Smooth muscle cell (in vitro differentiated cells): ENCODE measurements around the gene LBR. TPM values are rescaled to one million over a fixed set of nuclear protein-coding genes. Genes with fewer than 3 reads are reported as not detected.

Source experiments
- DNase-seq: peaks from one replicate; lab custom pipeline; 2025; ENCODE audit not compliant: unreplicated experiment; lab: John Stamatoyannopoulos, UW
- H2AFZ ChIP-seq: fragments of 200-600 bp; sonication (generic); 2 replicates; pipeline ENCODE4 v1.6.0; 2016; ENCODE audit warnings: antibody characterized with exemption, low read depth, mild to moderate bottlenecking
- H3F3A ChIP-seq: fragments of 200-600 bp; sonication (generic); 2 replicates; pipeline ENCODE4 v1.6.0; 2017; ENCODE audit warnings: antibody characterized with exemption, low read depth
- H3K27ac ChIP-seq: fragments of 200-600 bp; sonication (generic); 2 replicates; pipeline ENCODE4 v1.5.1; 2016; ENCODE audit warnings: low read depth, mild to moderate bottlenecking
- H3K27me3 ChIP-seq: fragments of 200-600 bp; sonication (generic); 2 replicates; pipeline ENCODE4 v1.6.1; 2016; ENCODE audit warnings: low read depth, mild to moderate bottlenecking
- H3K36me3 ChIP-seq: fragments of 200-600 bp; sonication (generic); 2 replicates; pipeline ENCODE4 v1.5.1; 2016; ENCODE audit warnings: low read depth
- H3K4me1 ChIP-seq: fragments of 200-600 bp; sonication (generic); 2 replicates; pipeline ENCODE4 v1.5.1; 2016; ENCODE audit warnings: low read depth
- H3K4me2 ChIP-seq: fragments of 200-600 bp; sonication (generic); 2 replicates; pipeline ENCODE4 v1.6.0; 2016; ENCODE audit warnings: mild to moderate bottlenecking
- H3K4me3 ChIP-seq: fragments of 200-600 bp; sonication (generic); 2 replicates; pipeline ENCODE4 v1.5.1; 2016; ENCODE audit warnings: mild to moderate bottlenecking
- H3K79me2 ChIP-seq: fragments of 200-600 bp; sonication (generic); 2 replicates; pipeline ENCODE4 v1.6.0; 2016; ENCODE audit warnings: low read depth, mild to moderate bottlenecking
- H3K9ac ChIP-seq: fragments of 200-600 bp; sonication (generic); 2 replicates; pipeline ENCODE4 v1.6.0; 2016; ENCODE audit warnings: low read depth
- H3K9me3 ChIP-seq: fragments of 200-600 bp; sonication (generic); replicated peaks from 2 replicates; pipeline ENCODE4 v1.5.1; 2016; ENCODE audit warnings: low read depth
- H4K20me1 ChIP-seq: fragments of 200-600 bp; sonication (generic); 2 replicates; pipeline ENCODE4 v1.6.0; 2016; ENCODE audit warnings: low read depth
- CTCF ChIP-seq: fragments of 200-600 bp; sonication (generic); IDR thresholded peaks from 2 replicates; pipeline ENCODE4 v1.5.1; 2017; ENCODE audit warnings: borderline replicate concordance, mild to moderate bottlenecking, antibody characterized with exemption; ENCODE audit not compliant: insufficient read depth, poor library complexity, severe bottlenecking
- WGBS: methylation state at CpG from one replicate; pipeline ENCODE4 v1.1.7; 2016; ENCODE audit warnings: low lambda C conversion rate; 5-methylcytosine and 5-hydroxymethylcytosine counted together
- polyA plus RNA-seq: library from polyadenylated mRNA; unstranded; fragments of >200 nt; fragmentation: Nextera tagmentation; extraction: Ambion mirVana; gene quantifications from 2 replicates; pipeline ENCODE4 v1.2.1, GENCODE V29; 2016
- total RNA-seq: library from RNA; depleted of rRNA; stranded (reverse); fragments of >200 nt; gene quantifications from 2 replicates; pipeline ENCODE4 v1.2.3, GENCODE V29; 2014

Gene LBR
- total and polyA plus RNA-seq, 2 experiments from 2014 or later = 24.8 to 33.4 TPM

- peaks cover 31% of the 10 kb centered on the region for H3K79me2 ChIP-seq
- no peak for DNase-seq
Observed at GRCh38 chr1:225418059-225418458, 9.8 kb downstream of the LBR start.

GRCh38 chr1:225415967-225416745 is 11.7 kb downstream of the LBR start:
- 86% methylated on average over 11 of the region's 11 CpGs for WGBS

More at GRCh38 chr1:225418059-225418458, 9.8 kb downstream of the LBR start:
- no peak overlapping the region for H3K4me2 ChIP-seq
- no peaks in the 10 kb centered on the region for H3K27me3 ChIP-seq
- no peak overlapping the region for H2AFZ ChIP-seq
- H3K27ac ChIP-seq = no peak overlapping the region
- H4K20me1 ChIP-seq = peaks cover 90% of the 10 kb centered on the region
- 98% methylated on average over 2 of the region's 2 CpGs for WGBS
- no peak overlapping the region for H3K9ac ChIP-seq
- no peak for TF ChIP-seq CTCF
- no peaks in the 10 kb centered on the region for H3K4me1 ChIP-seq
- no peaks in the 10 kb centered on the region for H3K36me3 ChIP-seq
- no peak overlapping the region for H3K4me3 ChIP-seq
- no peaks in the 10 kb centered on the region for H3F3A ChIP-seq
- no peaks in the 10 kb centered on the region for H3K9me3 ChIP-seq

GRCh38 chr1:225415307-225415706 is 12.5 kb downstream of the LBR start:
- Histone ChIP-seq H3K36me3 (no peaks in the 10 kb centered on the region), H3K9me3 (no peaks in the 10 kb centered on the region), H3F3A (no peaks in the 10 kb centered on the region), H3K27ac (no peak overlapping the region), H3K9ac (no peak overlapping the region), H3K4me2 (no peak overlapping the region), H3K4me3 (no peak overlapping the region), H4K20me1 (peaks cover 70% of the 10 kb centered on the region), H3K27me3 (no peaks in the 10 kb centered on the region), H2AFZ (no peak overlapping the region), H3K79me2 (peaks cover 11% of the 10 kb centered on the region), H3K4me1 (no peaks in the 10 kb centered on the region)
- 98% methylated on average over 4 of the region's 4 CpGs for WGBS
- DNase-seq = no peak
- TF ChIP-seq CTCF = no peak

More at GRCh38 chr1:225415967-225416745, 11.7 kb downstream of the LBR start:
- Histone ChIP-seq H3K36me3 (no peaks in the 10 kb centered on the region), H3K4me1 (no peaks in the 10 kb centered on the region), H3K27me3 (no peaks in the 10 kb centered on the region), H2AFZ (no peak overlapping the region), H3K9me3 (no peaks in the 10 kb centered on the region), H3K4me3 (no peak overlapping the region), H3F3A (no peaks in the 10 kb centered on the region), H4K20me1 (peaks cover 73% of the 10 kb centered on the region), H3K79me2 (peaks cover 14% of the 10 kb centered on the region), H3K4me2 (no peak overlapping the region), H3K27ac (no peak overlapping the region), H3K9ac (no peak overlapping the region)
- no peak for TF ChIP-seq CTCF
- no peak for DNase-seq
